OCI-LY1 (cell line): ENCODE measurements around the gene BMP6.

Source experiments
- H2AFZ ChIP-seq: fragments of 200-600 bp; sonication (generic), shearing (Covaris generic); 2 replicates; pipeline ENCODE4 v1.6.0; 2014; ENCODE audit warnings: antibody characterized with exemption, mild to moderate bottlenecking, low read length
- H3F3A ChIP-seq: fragments of 200-600 bp; sonication (generic), shearing (Covaris generic); 2 replicates; pipeline ENCODE4 v1.6.0; 2014; ENCODE audit warnings: mild to moderate bottlenecking, antibody characterized with exemption, low read length, moderate library complexity; ENCODE audit not compliant: insufficient read depth
- H3K27ac ChIP-seq: fragments of 200-600 bp; sonication (generic); 2 replicates; pipeline ENCODE4 v1.5.1; 2014; ENCODE audit warnings: low read length, mixed run types, mild to moderate bottlenecking, low read depth; ENCODE audit not compliant: poor library complexity, severe bottlenecking
- H3K27me3 ChIP-seq: fragments of 200-600 bp; sonication (generic); 2 replicates; pipeline ENCODE4 v1.6.0; 2014; ENCODE audit warnings: antibody characterized with exemption, mild to moderate bottlenecking, low read length, moderate library complexity; ENCODE audit not compliant: insufficient read depth
- H3K36me3 ChIP-seq: fragments of 200-600 bp; sonication (generic); 2 replicates; pipeline ENCODE4 v1.6.1; 2014; ENCODE audit warnings: mild to moderate bottlenecking, antibody characterized with exemption, low read length, moderate library complexity, mixed read lengths; ENCODE audit not compliant: insufficient read depth
- H3K4me1 ChIP-seq: fragments of 200-600 bp; sonication (generic); 2 replicates; pipeline ENCODE4 v1.5.1; 2014; ENCODE audit warnings: mild to moderate bottlenecking, low read length, moderate library complexity; ENCODE audit not compliant: insufficient read depth, severe bottlenecking
- H3K4me2 ChIP-seq: fragments of 200-600 bp; sonication (generic), shearing (Covaris generic); 2 replicates; pipeline ENCODE4 v1.6.1; 2014; ENCODE audit warnings: low read length
- H3K4me3 ChIP-seq: fragments of 200-600 bp; sonication (generic); 2 replicates; pipeline ENCODE4 v1.5.1; 2014; ENCODE audit warnings: low read length, low read depth, mild to moderate bottlenecking, mixed read lengths; ENCODE audit not compliant: poor library complexity, severe bottlenecking
- H3K79me2 ChIP-seq: fragments of 200-600 bp; shearing (Covaris generic); 2 replicates; pipeline ENCODE4 v1.6.1; 2016; ENCODE audit warnings: mixed run types, low read length, mixed read lengths; ENCODE audit not compliant: insufficient read depth
- H3K9ac ChIP-seq: fragments of 200-600 bp; sonication (generic), shearing (Covaris generic); 2 replicates; pipeline ENCODE4 v1.6.1; 2014; ENCODE audit warnings: mild to moderate bottlenecking, low read length, mixed read lengths
- H3K9me2 ChIP-seq: fragments of 200-600 bp; sonication (generic), shearing (Covaris generic); 2 replicates; pipeline ENCODE4 v1.6.1; 2014; ENCODE audit warnings: low read depth, mild to moderate bottlenecking, low read length, mixed read lengths
- H3K9me3 ChIP-seq: fragments of 200-600 bp; shearing (Covaris generic); 2 replicates; pipeline ENCODE4 v1.6.1; 2014; ENCODE audit warnings: low read length, mixed read lengths
- H4K20me1 ChIP-seq: fragments of 200-600 bp; sonication (generic), shearing (Covaris generic); 2 replicates; pipeline ENCODE4 v1.6.0; 2016; ENCODE audit warnings: mild to moderate bottlenecking, low read length; ENCODE audit not compliant: insufficient read depth
- EZH2 ChIP-seq: fragments of 200-600 bp; sonication (generic), shearing (Covaris generic); IDR thresholded peaks from 2 replicates; pipeline ENCODE4 v1.8.0; 2017; ENCODE audit warnings: borderline replicate concordance, mixed run types, mild to moderate bottlenecking, antibody characterized with exemption, low read length, moderate library complexity, mixed read lengths
- TF ChIP-seq, protein P1 (sequence below): fragments of 200-600 bp; sonication (generic), shearing (Covaris generic); IDR thresholded peaks from 2 replicates; pipeline ENCODE4 v1.5.1; 2017; ENCODE audit warnings: mild to moderate bottlenecking, antibody characterized with exemption, low read length, moderate library complexity, mixed read lengths

Gene BMP6

DNA sequence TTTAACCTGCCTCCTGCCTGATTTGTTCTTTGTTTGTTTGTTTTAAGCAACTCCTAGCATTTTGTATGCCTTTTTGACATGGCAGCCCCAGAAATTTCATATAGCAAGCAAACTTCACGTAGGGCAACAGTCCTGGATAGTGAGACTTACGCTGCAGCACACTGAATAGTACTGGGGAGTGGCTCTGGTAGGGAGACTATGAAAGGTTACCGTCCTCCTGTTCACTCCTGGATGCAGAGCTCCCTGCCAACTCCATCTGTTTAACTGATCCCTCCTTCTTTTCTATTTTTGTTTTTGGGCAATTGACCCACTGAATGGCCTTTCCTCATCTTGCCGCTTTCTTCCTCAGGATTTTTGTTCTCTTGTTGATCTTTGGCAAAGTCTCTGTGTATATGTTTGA is 44.5 kb upstream of the BMP6 start:
- H4K20me1 ChIP-seq = no peaks in the 10 kb centered on the region
- H3K9me3 ChIP-seq = no peaks in the 10 kb centered on the region
- no peak overlapping the region for H3K27ac ChIP-seq
- no peak overlapping the region for H3K9ac ChIP-seq
- H3K79me2 ChIP-seq = no peaks in the 10 kb centered on the region
- H3K9me2 ChIP-seq = no peaks in the 10 kb centered on the region
- no peak overlapping the region for H2AFZ ChIP-seq
- no peaks in the 10 kb centered on the region for H3K36me3 ChIP-seq
- H3K4me1 ChIP-seq = no peaks in the 10 kb centered on the region
- no peaks in the 10 kb centered on the region for H3F3A ChIP-seq
- H3K4me3 ChIP-seq = no peak overlapping the region
- 0 out of 2 replicates have a peak, but pooled peaks cover 3% of the 10 kb centered on the region for H3K27me3 ChIP-seq
- TF ChIP-seq, protein P1, sequence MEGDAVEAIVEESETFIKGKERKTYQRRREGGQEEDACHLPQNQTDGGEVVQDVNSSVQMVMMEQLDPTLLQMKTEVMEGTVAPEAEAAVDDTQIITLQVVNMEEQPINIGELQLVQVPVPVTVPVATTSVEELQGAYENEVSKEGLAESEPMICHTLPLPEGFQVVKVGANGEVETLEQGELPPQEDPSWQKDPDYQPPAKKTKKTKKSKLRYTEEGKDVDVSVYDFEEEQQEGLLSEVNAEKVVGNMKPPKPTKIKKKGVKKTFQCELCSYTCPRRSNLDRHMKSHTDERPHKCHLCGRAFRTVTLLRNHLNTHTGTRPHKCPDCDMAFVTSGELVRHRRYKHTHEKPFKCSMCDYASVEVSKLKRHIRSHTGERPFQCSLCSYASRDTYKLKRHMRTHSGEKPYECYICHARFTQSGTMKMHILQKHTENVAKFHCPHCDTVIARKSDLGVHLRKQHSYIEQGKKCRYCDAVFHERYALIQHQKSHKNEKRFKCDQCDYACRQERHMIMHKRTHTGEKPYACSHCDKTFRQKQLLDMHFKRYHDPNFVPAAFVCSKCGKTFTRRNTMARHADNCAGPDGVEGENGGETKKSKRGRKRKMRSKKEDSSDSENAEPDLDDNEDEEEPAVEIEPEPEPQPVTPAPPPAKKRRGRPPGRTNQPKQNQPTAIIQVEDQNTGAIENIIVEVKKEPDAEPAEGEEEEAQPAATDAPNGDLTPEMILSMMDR = no peak
- TF ChIP-seq EZH2 = no peak
- H3K4me2 ChIP-seq = no peak overlapping the region

DNA sequence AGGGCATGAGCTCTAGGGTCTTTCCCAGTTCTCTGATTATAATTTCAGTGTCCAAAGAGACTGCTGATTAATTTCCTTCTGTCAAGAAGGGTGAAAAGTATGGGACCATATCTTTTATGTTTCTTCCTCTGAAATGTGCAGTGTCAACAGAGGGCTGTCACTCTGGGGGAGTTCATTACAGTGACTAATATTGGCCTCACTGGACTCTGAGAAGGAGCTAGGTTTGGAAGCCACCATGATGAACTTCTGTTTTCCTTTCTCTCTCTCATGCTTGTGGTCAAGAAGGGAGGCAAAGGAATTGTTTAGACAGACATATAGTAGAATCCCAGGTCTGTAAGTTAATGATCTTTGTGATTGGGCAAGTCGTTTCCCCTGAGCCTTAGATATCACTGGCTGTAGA is 41.8 kb upstream of the BMP6 start:
- Histone ChIP-seq H3K4me1 (no peaks in the 10 kb centered on the region), H3K79me2 (no peaks in the 10 kb centered on the region), H3K9me3 (no peaks in the 10 kb centered on the region), H3K9me2 (no peaks in the 10 kb centered on the region), H3K9ac (no peak overlapping the region), H3K27ac (no peak overlapping the region), H3K36me3 (no peaks in the 10 kb centered on the region), H2AFZ (no peak overlapping the region), H4K20me1 (no peaks in the 10 kb centered on the region), H3K4me3 (no peak overlapping the region), H3K27me3 (0 out of 2 replicates have a peak, but pooled peaks cover 3% of the 10 kb centered on the region), H3K4me2 (no peak overlapping the region), H3F3A (no peaks in the 10 kb centered on the region)
- TF ChIP-seq EZH2 = no peak
- TF ChIP-seq, protein P1 = no peak

DNA sequence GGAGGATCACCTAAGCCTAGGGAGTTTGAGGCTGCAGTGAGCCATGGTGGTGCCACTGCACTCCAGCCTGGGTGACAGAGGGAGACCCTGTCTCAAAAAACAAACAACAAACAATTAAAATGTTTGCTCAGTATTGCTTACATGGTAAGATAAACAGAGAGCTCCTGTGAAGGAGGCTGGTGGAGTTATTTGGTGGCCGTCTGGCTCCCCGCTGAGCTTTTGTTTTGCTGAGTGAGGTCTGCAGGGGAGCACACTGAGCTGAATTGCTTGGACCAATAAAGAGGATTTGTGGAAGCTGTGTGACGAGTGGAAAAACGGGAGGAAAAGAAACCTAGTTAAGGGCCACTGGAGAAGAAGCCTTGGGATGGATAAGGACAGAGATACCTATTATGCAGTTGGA is 41.1 kb upstream of the BMP6 start:
- Histone ChIP-seq H3K4me2 (no peak overlapping the region), H3K79me2 (no peaks in the 10 kb centered on the region), H3K9me2 (no peaks in the 10 kb centered on the region), H3K4me1 (no peaks in the 10 kb centered on the region), H3K27ac (no peak overlapping the region), H3K9me3 (no peaks in the 10 kb centered on the region), H3K9ac (no peak overlapping the region), H3K27me3 (0 out of 2 replicates have a peak, but pooled peaks cover 3% of the 10 kb centered on the region), H3K4me3 (no peak overlapping the region), H2AFZ (no peak overlapping the region), H3K36me3 (no peaks in the 10 kb centered on the region), H3F3A (no peaks in the 10 kb centered on the region), H4K20me1 (no peaks in the 10 kb centered on the region)
- TF ChIP-seq, protein P1 = no peak
- TF ChIP-seq EZH2 = no peak
